Measurements from ENCODE around the gene RAET1G.
"Not testable (repeated sequence)": the region's sequence is repeated elsewhere in the genome, so short reads cannot be mapped to it uniquely, and the experiment has no call there.

RAET1G gene

GRCh38 chr6:149919834-149920225 lies 3.1 kb downstream of the RAET1G start:
- TF ChIP-seq CTCF (IDR thresholded peaks at IDR 0.05; ENCODE audit: low read depth, low read length): no peak
- Histone ChIP-seq H3K9me3 (no peaks in the 10 kb centered on the region), H3K4me3 (ENCODE audit: low read depth, low read length) (no peak overlapping the region), H3K4me1 (no peaks in the 10 kb centered on the region), H3K27me3 (no peaks in the 10 kb centered on the region; the same call in 1 of the 2 replicates), H3K36me3 (no peaks in the 10 kb centered on the region)
- DNase-seq: no peak

GRCh38 chr6:149919126-149919833 lies 3.6 kb downstream of the RAET1G start:
- not testable (repeated sequence) for DNase-seq; H3K27me3 ChIP-seq; H3K36me3 ChIP-seq; H3K4me1 ChIP-seq; H3K4me3 ChIP-seq (ENCODE audit: low read depth, low read length); H3K9me3 ChIP-seq

- TF ChIP-seq CTCF (IDR thresholded peaks at IDR 0.05; ENCODE audit: low read depth, low read length): no peak
- no peak overlapping the region for H3K4me3 ChIP-seq (ENCODE audit: low read depth, low read length)
- H3K4me1 ChIP-seq: no peaks in the 10 kb centered on the region
- H3K27me3 ChIP-seq: no peaks in the 10 kb centered on the region; the same call in 1 of the 2 replicates
- no peak for DNase-seq
- no peaks in the 10 kb centered on the region for H3K36me3 ChIP-seq
- no peaks in the 10 kb centered on the region for H3K9me3 ChIP-seq
Observed at GRCh38 chr6:149918151-149918905, 4.6 kb downstream of the RAET1G start.

GRCh38 chr6:149917679-149918078 lies 5.2 kb downstream of the RAET1G start:
- Histone ChIP-seq H3K36me3 (no peaks in the 10 kb centered on the region), H3K4me3 (ENCODE audit: low read depth, low read length) (no peak overlapping the region), H3K27me3 (no peaks in the 10 kb centered on the region; the same call in 1 of the 2 replicates), H3K4me1 (no peaks in the 10 kb centered on the region), H3K9me3 (no peaks in the 10 kb centered on the region)
- no peak for TF ChIP-seq CTCF (IDR thresholded peaks at IDR 0.05; ENCODE audit: low read depth, low read length)
- no peak for DNase-seq

GRCh38 chr6:149915970-149916865 lies 6.7 kb downstream of the RAET1G start:
- H3K9me3 ChIP-seq: no peaks in the 10 kb centered on the region
- no peak overlapping the region for H3K4me3 ChIP-seq (ENCODE audit: low read depth, low read length)
- H3K27me3 ChIP-seq: peaks cover 3% of the 10 kb centered on the region; the same call in 1 of the 2 replicates
- DNase-seq: no peak
- no peaks in the 10 kb centered on the region for H3K4me1 ChIP-seq
- no peak for TF ChIP-seq CTCF (IDR thresholded peaks at IDR 0.05; ENCODE audit: low read depth, low read length)
- no peaks in the 10 kb centered on the region for H3K36me3 ChIP-seq

GRCh38 chr6:149913540-149914240 lies 9.2 kb downstream of the RAET1G start:
- Histone ChIP-seq H3K4me1 (no peaks in the 10 kb centered on the region), H3K27me3 (peaks cover 3% of the 10 kb centered on the region; the same call in 1 of the 2 replicates), H3K36me3 (no peaks in the 10 kb centered on the region), H3K9me3 (no peaks in the 10 kb centered on the region), H3K4me3 (ENCODE audit: low read depth, low read length) (no peak overlapping the region)
- DNase-seq: no peak
- TF ChIP-seq CTCF (IDR thresholded peaks at IDR 0.05; ENCODE audit: low read depth, low read length): no peak

Data from BE2C (cell line).